Measurements from ENCODE around the gene PILRA.
"Not testable (repeated sequence)": the region's sequence is repeated elsewhere in the genome, so short reads cannot be mapped to it uniquely, and the experiment has no call there.

Gene PILRA

DNA sequence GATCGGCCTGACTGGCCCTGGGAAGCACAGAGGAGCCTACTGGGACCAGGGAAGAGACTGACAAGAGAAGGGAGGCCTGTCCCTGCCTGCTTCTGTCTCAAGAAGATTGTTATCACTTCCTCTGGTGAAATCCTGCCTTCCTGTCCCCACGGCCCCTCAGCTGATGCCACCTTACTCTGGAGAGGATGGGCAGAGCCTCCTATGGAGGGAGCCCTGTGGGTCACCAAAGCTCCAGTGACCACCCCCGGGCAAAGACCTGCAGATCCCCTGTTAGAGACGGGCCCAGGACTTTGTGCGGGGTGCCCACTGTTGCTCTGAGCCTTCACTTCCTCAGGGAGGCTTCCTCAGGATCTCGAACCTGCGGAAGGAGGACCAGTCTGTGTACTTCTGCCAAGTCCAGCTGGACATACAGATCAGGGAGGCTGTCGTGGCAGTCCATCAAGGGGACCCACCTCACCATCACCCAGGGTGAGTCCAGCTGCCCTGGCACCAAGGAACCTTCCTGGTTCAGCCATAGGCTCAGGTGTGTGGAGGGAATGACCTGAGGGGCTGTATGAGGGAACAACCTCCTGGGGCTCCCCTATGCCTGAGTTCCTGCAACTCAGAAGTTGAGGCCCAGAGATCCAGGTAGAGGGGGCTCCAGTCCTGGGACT is 16.7 kb upstream of the PILRA start:
- FAIRE-seq (no peak), DNase-seq (ENCODE audit: insufficient read length, low spot score) (no peak)

DNA sequence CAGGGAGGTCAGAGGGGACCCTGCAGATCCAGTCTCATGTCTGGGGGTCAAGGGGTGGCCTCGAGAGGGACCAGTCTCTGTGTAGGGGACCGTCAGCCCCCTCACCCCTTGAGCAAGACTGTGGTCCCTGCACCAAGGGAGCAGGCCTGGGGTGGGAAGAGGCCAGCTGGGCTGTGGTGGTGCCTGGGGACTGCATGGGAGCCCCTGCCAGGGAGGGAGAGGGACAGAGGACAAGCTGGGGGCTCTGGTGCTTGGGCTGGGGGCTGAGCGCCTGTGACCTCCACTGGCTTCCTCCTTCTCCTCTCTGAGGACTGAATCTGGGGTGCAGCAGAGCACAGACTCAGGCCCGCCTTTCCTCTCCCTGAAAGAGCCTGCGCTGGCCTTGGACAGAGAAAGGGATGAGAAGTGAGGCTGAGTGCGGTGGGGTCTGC is 16.1 kb upstream of the PILRA start:
- DNase-seq (ENCODE audit: insufficient read length, low spot score) (no peak), FAIRE-seq (no peak)

DNA sequence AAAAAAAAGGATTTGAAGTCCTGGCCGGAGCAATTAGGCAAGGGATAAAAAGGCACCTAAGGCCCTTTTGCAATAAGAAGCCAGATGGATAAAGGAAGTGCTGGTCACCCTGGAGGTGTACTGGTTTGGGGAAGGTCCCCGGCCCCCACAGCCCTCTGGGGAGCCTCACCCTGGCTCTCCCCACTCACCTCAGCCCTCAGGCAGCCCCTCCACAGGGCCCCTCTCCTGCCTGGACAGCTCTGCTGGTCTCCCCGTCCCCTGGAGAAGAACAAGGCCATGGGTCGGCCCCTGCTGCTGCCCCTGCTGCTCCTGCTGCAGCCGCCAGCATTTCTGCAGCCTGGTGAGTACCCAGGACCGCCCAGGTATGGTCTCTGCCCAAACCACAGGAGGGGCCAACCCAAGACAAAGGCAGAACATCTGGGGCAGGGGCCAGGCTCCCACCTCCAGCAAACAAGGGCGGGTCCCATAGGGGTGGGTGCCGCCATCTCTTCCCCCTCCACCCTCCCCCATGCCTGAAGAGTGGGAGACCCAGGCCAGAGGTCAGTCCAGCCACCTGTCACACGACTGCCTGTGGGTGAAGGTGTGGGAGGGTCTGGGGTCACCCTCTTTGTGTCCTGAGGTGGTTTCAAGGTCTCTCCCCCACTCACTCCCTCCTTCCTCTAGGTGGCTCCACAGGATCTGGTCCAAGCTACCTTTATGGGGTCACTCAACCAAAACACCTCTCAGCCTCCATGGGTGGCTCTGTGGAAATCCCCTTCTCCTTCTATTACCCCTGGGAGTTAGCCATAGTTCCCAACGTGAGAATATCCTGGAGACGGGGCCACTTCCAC is 15.0 kb upstream of the PILRA start, which contains the start of gene PILRB:
Gene PILRB (plus strand): TSS at position 91 of the 830 bp plus-strand sequence. CDS start 186 bp downstream, at position 277.
- FAIRE-seq: no peak
- no peak for DNase-seq (ENCODE audit: insufficient read length, low spot score)

DNA sequence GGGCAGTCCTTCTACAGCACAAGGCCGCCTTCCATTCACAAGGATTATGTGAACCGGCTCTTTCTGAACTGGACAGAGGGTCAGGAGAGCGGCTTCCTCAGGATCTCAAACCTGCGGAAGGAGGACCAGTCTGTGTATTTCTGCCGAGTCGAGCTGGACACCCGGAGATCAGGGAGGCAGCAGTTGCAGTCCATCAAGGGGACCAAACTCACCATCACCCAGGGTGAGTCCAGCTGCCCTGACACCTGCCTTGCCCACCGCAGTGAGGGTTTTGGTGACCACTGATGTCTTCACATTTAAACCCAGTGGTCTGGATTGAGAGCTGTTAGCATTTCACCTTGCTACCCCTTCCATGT is 14.5 kb upstream of the PILRA start:
- DNase-seq (ENCODE audit: insufficient read length, low spot score) (no peak), FAIRE-seq (no peak)

DNA sequence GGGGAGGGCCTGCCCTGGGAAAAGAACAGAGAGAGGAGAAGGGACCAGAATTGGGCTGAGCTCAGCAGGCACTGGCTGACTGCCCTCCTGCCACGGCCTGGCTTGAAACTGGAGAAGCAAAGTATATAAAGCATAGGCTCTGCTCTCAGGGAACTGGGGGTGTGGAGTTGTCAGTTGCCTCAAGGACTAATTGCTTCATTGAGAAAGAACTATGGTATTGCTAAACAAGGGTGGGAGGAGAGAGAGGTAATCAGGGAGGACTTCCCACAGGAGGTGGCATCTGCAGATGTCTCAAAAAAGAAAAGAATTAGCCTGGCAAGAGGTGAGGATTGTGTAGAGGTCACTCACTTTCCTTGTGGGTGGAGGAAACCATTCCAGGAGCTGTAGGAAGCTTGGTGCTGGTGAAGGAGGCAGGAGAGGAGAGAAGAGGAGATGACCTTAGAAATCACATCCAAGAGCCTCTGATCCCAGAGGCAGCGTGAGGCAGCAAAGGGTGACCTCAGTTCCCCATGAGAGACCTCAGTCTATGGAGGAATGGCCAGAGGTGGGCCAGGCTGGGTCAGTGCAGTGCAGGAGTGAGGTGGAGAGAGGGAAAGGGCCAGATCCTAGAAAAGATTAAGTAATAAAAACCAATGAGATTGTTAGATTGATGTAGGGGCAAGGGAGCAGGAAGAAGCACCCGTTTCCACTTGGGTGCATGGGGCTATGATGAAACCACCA is 13.0 kb upstream of the PILRA start:
- DNase-seq (ENCODE audit: insufficient read length, low spot score) (no peak), FAIRE-seq (no peak)

DNA sequence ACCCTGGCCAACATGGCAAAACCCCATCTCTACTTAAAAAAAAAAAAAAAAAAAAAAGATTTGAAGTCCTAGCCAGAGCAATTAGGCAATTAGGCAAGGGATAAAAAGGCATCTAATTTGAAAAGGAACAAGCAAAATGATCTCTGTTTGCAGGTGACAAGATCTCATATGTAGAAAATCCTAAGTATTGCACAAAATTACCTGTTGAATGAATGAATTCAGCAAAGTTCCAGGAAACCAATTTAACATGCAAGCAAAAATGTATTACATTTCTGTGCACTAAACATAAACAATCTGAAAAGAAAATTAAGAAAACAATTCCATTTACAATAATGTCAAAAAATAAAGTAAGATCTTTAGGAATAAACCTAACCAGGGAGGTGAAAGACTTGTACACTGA is 10.2 kb upstream of the PILRA start:
- DNase-seq (ENCODE audit: insufficient read length, low spot score) (no peak), FAIRE-seq (no peak)

DNA sequence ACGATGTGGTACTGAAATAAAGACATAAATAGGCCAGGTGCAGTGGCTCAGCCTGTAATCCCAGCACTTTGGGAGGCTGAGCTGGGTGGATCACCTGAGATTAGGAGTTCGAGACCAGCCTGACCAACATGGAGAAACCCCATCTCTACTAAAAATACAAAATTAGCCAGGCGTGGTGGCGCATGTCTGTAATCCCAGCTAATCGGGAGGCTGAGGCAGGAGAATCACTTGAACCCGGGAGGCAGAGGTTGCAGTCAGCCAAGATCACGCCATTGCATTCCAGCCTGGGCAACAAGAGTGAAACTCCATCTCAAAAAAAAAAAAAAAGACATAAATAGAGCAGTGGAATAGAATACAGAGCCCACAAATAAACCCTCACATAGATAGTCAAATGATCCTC is 9.5 kb upstream of the PILRA start:
- DNase-seq (ENCODE audit: insufficient read length, low spot score); FAIRE-seq: not testable (repeated sequence)

DNA sequence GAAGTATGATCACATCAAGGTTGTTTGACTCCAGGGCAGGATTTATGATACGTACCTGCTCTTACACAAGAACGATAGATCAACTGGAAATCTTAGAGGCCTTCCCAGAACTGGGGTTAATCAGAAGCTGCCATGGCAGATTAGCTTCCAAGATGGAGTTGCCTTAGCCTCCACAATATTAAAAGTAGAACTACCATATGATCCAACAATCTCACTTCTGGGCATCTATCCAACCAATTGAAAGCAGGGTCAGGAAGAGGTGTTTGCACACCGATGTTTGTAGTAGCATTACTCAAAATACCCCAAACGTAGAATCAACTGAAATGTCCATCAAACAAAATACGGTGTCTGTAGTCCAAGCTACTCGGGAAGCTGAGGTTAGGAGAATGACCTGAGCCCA is 8.8 kb upstream of the PILRA start:
- no peak for FAIRE-seq
- DNase-seq (ENCODE audit: insufficient read length, low spot score): no peak

DNA sequence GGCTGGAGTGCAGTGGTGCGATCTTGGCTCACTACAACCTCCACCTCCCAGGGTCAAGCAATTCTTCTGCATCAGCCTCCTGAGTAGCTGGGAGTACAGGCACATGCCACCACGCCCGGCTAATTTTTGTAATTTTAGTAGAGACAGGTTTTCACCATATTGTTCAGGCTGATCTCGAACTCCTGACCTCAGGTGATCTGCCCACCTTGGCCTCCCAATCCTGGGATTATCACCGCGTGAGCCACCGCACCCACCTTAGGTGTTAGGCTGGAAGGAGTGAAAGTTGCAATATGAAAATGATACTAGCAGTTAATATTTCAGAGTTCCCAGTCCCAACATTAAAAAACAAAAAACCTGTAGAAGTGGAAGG is 7.3 kb upstream of the PILRA start:
- FAIRE-seq; DNase-seq (ENCODE audit: insufficient read length, low spot score): not testable (repeated sequence)

DNA sequence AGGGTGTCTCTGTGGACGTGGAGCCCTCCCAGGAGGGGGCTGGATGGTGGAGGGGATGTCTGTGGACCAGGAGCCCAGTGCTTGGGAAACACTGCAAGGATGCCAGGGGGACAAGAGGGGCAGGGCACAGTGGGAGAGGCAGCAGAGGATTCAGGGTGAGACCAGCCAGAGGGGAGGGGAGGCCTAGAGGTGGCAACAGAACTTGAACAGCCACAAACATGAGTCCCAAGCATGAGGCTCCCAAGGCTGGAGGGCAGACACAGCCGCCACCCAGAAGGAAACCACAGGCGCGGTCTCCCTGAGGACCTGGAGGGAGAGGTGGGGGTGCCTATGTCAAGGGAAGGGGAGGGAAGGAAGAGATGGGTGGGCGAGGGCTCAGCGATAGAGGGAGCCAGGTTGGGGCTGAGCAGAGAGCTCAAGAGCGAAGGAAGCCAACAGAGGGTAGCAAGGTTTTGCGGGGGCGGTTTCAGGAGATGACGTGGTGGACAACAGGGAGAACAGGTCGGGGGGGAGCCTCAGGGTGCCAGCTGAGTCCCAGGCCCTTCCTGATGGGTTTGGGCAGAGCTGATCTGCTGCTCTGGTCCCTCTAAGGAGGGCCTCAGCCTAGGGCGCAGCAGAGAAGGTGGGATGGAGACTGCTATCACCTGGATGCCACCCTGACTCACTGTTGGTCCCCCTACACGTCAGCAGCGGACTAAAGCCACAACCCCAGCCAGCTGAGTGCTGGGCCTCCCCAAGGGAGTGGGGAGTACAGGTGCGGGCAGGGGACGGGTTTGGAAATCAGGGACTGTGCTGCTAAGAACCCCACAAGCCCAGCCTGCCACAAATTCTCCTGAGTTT is 6.7 kb upstream of the PILRA start:
- no peak for DNase-seq (ENCODE audit: insufficient read length, low spot score)
- FAIRE-seq: no peak

DNA sequence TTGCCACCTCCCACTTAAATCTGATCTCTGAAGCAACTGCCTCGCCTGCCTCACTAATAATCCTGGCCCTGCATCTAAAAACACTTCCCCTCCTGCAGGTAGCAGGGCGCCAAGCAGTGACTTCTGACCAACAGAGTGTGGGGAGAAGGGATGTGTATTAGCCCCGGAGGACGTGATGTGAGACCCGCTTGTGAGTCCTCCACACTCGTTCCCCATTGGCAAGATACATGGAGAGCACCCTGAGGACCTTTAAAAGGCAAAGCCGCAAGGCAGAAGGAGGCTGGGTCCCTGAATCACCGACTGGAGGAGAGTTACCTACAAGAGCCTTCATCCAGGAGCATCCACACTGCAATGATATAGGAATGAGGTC is 6.1 kb upstream of the PILRA start:
- DNase-seq (ENCODE audit: insufficient read length, low spot score): no peak
- FAIRE-seq: no peak

DNA sequence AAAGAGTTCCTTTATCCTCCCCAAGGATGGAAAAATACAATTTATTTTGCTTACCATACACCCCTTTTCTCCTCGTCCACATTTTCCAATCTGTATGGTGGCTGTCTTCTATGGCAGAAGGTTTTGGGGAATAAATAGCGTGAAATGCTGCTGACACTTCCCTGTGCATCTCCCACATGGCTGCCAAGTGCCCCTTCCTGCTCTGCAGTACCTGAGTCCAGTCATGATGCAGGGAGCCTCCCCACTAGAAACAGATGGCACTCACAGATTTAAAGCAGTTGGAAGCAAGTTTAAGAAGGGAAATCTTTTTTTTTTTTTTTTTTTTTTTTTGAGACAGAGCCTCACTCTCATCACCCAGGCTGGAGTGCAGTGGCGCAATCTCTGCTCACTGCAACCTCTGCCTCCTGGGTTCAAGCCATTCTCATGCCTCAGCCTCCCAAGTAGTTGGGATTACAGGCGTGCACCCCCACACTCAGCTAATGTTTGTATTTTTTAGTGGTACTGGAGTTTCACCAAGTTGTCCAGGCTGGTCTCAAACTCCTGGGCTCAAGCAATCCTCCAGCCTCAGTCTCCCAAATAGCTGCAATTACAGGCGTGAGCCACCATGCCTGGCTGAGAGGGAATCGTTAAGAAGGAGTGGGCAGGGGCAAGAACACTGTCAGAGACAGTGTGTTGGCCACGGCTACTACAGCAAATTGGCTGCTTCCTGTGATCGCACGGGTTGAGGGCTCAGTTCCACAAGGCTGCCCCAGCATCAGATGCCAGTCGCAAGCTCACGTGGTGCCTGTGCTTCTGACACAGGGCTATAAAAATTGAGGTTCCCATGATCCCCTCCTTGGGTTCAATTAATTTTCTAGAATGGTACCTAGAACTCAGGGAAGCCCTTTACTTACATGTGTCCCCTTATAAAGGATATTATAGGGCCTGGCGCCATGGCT is 5.3 kb upstream of the PILRA start:
- DNase-seq (ENCODE audit: insufficient read length, low spot score): no peak
- no peak for FAIRE-seq

DNA sequence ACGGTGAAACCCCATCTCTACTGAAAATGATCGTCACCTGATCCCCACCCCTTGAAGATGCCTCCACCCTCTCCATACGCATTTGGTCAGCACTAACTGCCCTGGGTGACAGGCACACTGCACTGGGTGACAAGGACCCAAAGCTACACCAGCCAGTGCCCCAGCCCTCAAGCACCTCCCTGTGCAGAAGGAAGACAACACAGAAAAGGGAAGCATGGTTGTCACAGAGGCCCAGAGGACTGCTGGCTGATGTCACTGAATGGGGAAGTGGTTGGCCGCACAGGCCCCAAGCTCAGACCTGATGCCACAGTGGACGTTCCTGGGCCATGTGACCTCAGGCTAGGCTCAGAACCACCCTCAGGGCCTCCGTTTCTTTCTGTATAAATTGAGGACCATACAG is 4.2 kb upstream of the PILRA start:
- FAIRE-seq (no peak), DNase-seq (ENCODE audit: insufficient read length, low spot score) (no peak)

DNA sequence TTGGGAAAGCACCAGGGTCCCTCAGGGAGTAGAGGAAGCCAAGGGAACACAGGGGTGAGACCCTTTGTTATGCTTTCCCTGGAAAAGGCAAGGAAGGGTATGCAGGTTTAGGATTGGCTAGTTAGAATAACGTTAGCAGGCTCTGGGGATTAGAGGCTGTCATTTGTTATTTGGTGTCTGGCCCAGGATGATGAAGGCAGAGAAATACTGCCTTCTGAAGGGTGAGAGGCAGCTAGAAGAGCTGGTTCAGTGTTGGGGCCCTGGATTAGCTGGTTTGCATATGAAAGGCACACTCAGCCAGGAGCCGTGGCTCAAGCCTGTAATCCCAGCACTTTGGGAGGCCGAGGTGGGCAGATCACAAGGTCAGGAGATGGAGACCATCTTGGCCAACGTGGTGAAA is 3.0 kb upstream of the PILRA start:
- no peak for FAIRE-seq
- DNase-seq (ENCODE audit: insufficient read length, low spot score): no peak

DNA sequence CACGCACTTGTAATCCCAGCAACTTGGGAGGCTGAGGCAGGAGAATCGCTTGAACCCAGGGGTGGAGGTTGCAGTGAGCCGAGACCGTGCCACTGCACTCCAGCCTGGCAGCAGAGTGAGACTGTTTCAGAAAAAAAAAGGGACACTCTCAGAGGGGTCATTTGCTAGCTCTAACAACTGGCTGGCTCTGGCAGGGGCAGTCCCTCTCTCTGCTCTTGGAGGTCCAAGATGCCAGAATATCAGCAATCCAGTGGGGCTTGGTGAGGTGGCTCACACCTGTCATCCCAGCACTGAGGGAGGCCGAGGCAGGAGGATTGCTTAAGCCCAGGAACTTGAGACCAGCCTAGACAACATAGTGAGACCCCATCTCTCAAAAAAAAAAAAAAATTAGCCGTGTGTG is 2.5 kb upstream of the PILRA start:
- FAIRE-seq (no peak), DNase-seq (ENCODE audit: insufficient read length, low spot score) (no peak)

DNA sequence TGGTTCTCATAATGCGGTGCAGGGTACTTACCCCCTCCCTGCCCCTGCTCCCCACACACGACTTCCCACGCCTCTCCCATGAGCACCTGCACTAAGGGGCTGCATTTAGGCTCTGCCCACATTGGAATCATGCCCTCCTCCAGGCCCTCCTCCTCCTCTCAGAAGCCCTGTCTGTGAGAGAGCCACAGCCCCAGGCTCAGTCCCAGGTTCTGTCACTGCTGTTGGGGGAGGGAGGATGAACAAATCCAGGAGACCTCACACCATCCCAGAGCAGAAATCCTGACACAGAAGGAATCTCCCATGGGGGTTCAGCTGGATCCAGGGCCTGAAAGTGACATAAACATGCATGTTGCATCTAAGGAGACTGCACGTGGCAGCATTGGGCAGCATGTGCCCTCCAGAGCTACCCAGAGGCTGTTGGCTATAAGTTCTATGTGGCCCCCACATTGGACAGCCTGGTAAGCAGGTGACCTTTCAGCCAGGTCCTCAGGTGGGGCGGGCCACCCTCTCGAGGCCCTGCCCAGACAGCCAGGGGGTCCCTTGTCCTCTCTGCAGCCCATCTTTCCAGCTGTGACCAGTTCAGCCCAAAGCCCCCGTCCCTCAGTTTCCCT is 1.6 kb upstream of the PILRA start:
- DNase-seq (ENCODE audit: insufficient read length, low spot score) (no peak), FAIRE-seq (no peak)

DNA sequence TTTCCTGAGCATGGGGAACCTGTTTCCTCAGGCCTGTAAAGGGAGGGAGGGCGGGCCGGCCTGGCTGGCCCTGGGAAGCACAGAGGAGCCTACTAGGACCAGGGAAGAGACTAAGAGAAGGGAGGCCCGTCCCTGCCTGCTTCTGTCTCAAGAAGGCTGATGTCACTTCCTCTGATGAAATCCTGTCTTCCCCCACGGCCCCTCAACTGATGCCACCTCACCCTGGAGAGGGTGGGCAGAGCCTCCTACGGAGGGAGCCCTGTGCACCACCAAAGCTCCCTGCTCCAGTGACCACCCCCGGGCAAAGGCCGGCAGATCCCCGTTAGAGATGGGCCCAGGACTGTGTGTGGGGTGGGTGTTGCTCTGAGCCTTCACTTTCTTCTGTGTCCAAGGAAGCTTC is 1.0 kb upstream of the PILRA start:
- peak; percentile 24 for DNase-seq (ENCODE audit: insufficient read length, low spot score)
- FAIRE-seq: no peak

DNA sequence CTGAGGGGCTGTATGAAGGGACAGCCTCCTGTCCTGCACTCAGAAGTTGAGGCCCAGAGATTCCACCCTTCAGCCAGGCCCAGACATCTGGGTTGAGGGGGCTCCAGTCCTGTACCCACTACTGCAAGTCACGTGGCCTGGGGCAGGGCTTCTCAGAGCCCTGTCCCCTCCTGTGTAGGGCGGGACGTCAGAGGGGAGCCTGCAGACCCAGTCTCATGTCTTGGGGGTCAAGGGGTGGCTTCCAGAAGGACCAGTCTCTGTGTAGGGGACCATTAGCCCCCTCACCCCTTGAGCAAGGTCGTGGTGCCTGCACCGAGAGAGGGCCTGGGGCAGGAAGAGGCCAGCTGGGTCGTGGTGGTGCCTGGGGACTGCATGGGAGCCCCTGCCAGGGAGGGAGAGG is 593 bp upstream of the PILRA start:
- DNase-seq (ENCODE audit: insufficient read length, low spot score) (no peak), FAIRE-seq (no peak)

DNA sequence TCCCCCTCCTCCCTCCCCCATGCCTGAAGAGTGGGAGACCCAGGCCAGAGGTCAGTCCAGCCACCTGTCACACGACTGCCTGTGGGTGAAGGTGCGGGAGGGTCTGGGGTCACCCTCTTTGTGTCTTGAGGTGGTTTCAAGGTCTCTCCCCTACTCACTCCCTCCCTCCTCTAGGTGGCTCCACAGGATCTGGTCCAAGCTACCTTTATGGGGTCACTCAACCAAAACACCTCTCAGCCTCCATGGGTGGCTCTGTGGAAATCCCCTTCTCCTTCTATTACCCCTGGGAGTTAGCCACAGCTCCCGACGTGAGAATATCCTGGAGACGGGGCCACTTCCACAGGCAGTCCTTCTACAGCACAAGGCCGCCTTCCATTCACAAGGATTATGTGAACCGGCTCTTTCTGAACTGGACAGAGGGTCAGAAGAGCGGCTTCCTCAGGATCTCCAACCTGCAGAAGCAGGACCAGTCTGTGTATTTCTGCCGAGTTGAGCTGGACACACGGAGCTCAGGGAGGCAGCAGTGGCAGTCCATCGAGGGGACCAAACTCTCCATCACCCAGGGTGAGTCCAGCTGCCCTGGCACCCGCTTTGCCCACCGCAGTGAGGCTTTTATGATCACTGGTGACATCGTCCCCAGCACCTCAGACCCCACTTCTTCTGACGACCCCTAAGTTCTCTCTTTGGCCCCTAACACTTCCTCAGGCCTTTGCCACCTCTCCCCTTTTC is 747 bp downstream of the PILRA start:
- not testable (repeated sequence) for DNase-seq (ENCODE audit: insufficient read length, low spot score); FAIRE-seq
